Measurements from ENCODE around the gene CD300E. TPM values are rescaled to one million over a fixed set of nuclear protein-coding genes. Genes with fewer than 3 reads are reported as not detected.
A peak's percentile ranks its signal among the peaks of the same experiment; 100 is the strongest.

CD300E gene
- total and polyA plus RNA-seq, 4 donors = 0.18 to 4.3 (median 2.8) TPM; not detected in 1

GRCh38 chr17:74568106-74568873 lies 55.2 kb downstream of the CD300E start:
- intact Hi-C loops (cut with DNase I) = no loop called here
- H3K4me1 ChIP-seq (ENCODE audit: control insufficient read depth in 1 of 2, insufficient read depth in 2 of 2, low read length in 2 of 2) = no peaks in the 10 kb centered on the region
- WGBS, 2 donors = 74 to 80% methylated on average over 4 of the region's 4 CpGs

GRCh38 chr17:74567397-74567796 lies 56.1 kb downstream of the CD300E start, which contains the start of gene CD300H:
TSS of gene CD300H (minus strand) at chr17:74567509.
- no peak within 1 kb of the TSS for H3K27ac ChIP-seq (ENCODE audit: low read depth in 1 of 2, low read length in 2 of 2)
- WGBS, 2 donors = 78 to 80% methylated on average over 2 of the region's 2 CpGs
- no peak within 1 kb of the TSS for H3K4me3 ChIP-seq (ENCODE audit: low read length in 2 of 2)

More at GRCh38 chr17:74568106-74568873, 55.2 kb downstream of the CD300E start:
- H3K27ac ChIP-seq (ENCODE audit: low read depth in 1 of 2, low read length in 2 of 2) = no peak overlapping the region
- no peak overlapping the region for H3K4me3 ChIP-seq (ENCODE audit: low read length in 2 of 2)
- H3K9me3 ChIP-seq (ENCODE audit: control insufficient read depth, low read length) = peaks cover 1% of the 10 kb centered on the region
- H3K27me3 ChIP-seq (ENCODE audit: control insufficient read depth in 1 of 2, insufficient read depth in 2 of 2, low read length in 1 of 2) = no peaks in the 10 kb centered on the region
- no peaks in the 10 kb centered on the region for H3K36me3 ChIP-seq (ENCODE audit: control insufficient read depth in 1 of 2, insufficient read depth in 2 of 2, low read length in 1 of 2)
- DNase-seq (no peak), ATAC-seq (ENCODE audit: low FRiP score) (no peak)

GRCh38 chr17:74566132-74566753 lies 57.3 kb downstream of the CD300E start:
- Histone ChIP-seq H3K9me3 (ENCODE audit: control insufficient read depth, low read length) (no peaks in the 10 kb centered on the region), H3K4me3 (ENCODE audit: low read length in 2 of 2) (no peak overlapping the region), H3K27ac (ENCODE audit: low read depth in 1 of 2, low read length in 2 of 2) (no peak overlapping the region), H3K27me3 (ENCODE audit: control insufficient read depth in 1 of 2, insufficient read depth in 2 of 2, low read length in 1 of 2) (no peaks in the 10 kb centered on the region), H3K4me1 (ENCODE audit: control insufficient read depth in 1 of 2, insufficient read depth in 2 of 2, low read length in 2 of 2) (no peaks in the 10 kb centered on the region), H3K36me3 (ENCODE audit: control insufficient read depth in 1 of 2, insufficient read depth in 2 of 2, low read length in 1 of 2) (no peaks in the 10 kb centered on the region)
- WGBS, 2 donors = 26 to 33% methylated on average over 9 of the region's 9 CpGs
- no peak for DNase-seq
- no peak for ATAC-seq (ENCODE audit: low FRiP score)
- intact Hi-C loops (cut with DNase I) = no loop called here

More at GRCh38 chr17:74567397-74567796, 56.1 kb downstream of the CD300E start, which contains the start of gene CD300H:
- intact Hi-C loops (cut with DNase I) = no loop called here
- Histone ChIP-seq H3K4me1 (ENCODE audit: control insufficient read depth in 1 of 2, insufficient read depth in 2 of 2, low read length in 2 of 2) (no peaks in the 10 kb centered on the region), H3K27me3 (ENCODE audit: control insufficient read depth in 1 of 2, insufficient read depth in 2 of 2, low read length in 1 of 2) (no peaks in the 10 kb centered on the region), H3K9me3 (ENCODE audit: control insufficient read depth, low read length) (no peaks in the 10 kb centered on the region), H3K36me3 (ENCODE audit: control insufficient read depth in 1 of 2, insufficient read depth in 2 of 2, low read length in 1 of 2) (no peaks in the 10 kb centered on the region)
- ATAC-seq (ENCODE audit: low FRiP score) = no peak
- peak in 1 of 2 donors; percentile 76 for DNase-seq

- Histone ChIP-seq H3K4me3 (ENCODE audit: low read length in 2 of 2) (no peak overlapping the region), H3K27me3 (ENCODE audit: control insufficient read depth in 1 of 2, insufficient read depth in 2 of 2, low read length in 1 of 2) (no peaks in the 10 kb centered on the region), H3K27ac (ENCODE audit: low read depth in 1 of 2, low read length in 2 of 2) (no peak overlapping the region), H3K4me1 (ENCODE audit: control insufficient read depth in 1 of 2, insufficient read depth in 2 of 2, low read length in 2 of 2) (no peaks in the 10 kb centered on the region), H3K36me3 (ENCODE audit: control insufficient read depth in 1 of 2, insufficient read depth in 2 of 2, low read length in 1 of 2) (no peaks in the 10 kb centered on the region), H3K9me3 (ENCODE audit: control insufficient read depth, low read length) (no peaks in the 10 kb centered on the region)
- DNase-seq (no peak), ATAC-seq (ENCODE audit: low FRiP score) (no peak)
- WGBS, 2 donors = 53 to 68% methylated on average over 5 of the region's 5 CpGs
- intact Hi-C loops (cut with DNase I) = no loop called here
These were observed 58.4 kb downstream of the CD300E start for GRCh38 chr17:74565126-74565525.

- H3K9me3 ChIP-seq (ENCODE audit: control insufficient read depth, low read length) = peaks cover 1% of the 10 kb centered on the region
- no peak for ATAC-seq (ENCODE audit: low FRiP score)
- H3K27ac ChIP-seq (ENCODE audit: low read depth in 1 of 2, low read length in 2 of 2) = no peak overlapping the region
- no peaks in the 10 kb centered on the region for H3K4me1 ChIP-seq (ENCODE audit: control insufficient read depth in 1 of 2, insufficient read depth in 2 of 2, low read length in 2 of 2)
- no peak for DNase-seq
- H3K27me3 ChIP-seq (ENCODE audit: control insufficient read depth in 1 of 2, insufficient read depth in 2 of 2, low read length in 1 of 2) = no peaks in the 10 kb centered on the region
- 84 to 90% methylated on average over 1 of the region's 1 CpG for WGBS, 2 donors
- intact Hi-C loops (cut with DNase I) = no loop called here
- no peak overlapping the region for H3K4me3 ChIP-seq (ENCODE audit: low read length in 2 of 2)
- H3K36me3 ChIP-seq (ENCODE audit: control insufficient read depth in 1 of 2, insufficient read depth in 2 of 2, low read length in 1 of 2) = no peaks in the 10 kb centered on the region
These were observed 60.2 kb downstream of the CD300E start for GRCh38 chr17:74563358-74563757.

GRCh38 chr17:74561586-74561985 lies 62.0 kb downstream of the CD300E start:
- H3K4me3 ChIP-seq (ENCODE audit: low read length in 2 of 2) = no peak overlapping the region
- H3K4me1 ChIP-seq (ENCODE audit: control insufficient read depth in 1 of 2, insufficient read depth in 2 of 2, low read length in 2 of 2) = no peaks in the 10 kb centered on the region
- intact Hi-C loops (cut with DNase I) = no loop called here
- H3K36me3 ChIP-seq (ENCODE audit: control insufficient read depth in 1 of 2, insufficient read depth in 2 of 2, low read length in 1 of 2) = no peaks in the 10 kb centered on the region
- H3K27me3 ChIP-seq (ENCODE audit: control insufficient read depth in 1 of 2, insufficient read depth in 2 of 2, low read length in 1 of 2) = no peaks in the 10 kb centered on the region
- no peak for DNase-seq
- ATAC-seq (ENCODE audit: low FRiP score) = no peak
- peaks cover 1% of the 10 kb centered on the region for H3K9me3 ChIP-seq (ENCODE audit: control insufficient read depth, low read length)
- 64 to 77% methylated on average over 3 of the region's 3 CpGs for WGBS, 2 donors
- H3K27ac ChIP-seq (ENCODE audit: low read depth in 1 of 2, low read length in 2 of 2) = no peak overlapping the region

Other genes with a start within 250 kb of the CD300E start
- gene GPRC5C, start 191.7 kb downstream of the CD300E start, total RNA-seq = 10 to 100 TPM; 43.6 to 51.7 TPM
- gene GPRC5C, start 191.7 kb downstream of the CD300E start, polyA plus RNA-seq = 10 to 100 TPM; 31.6 to 59.4 TPM
- 10 to 100 TPM; 10.3 to 10.4 TPM for gene CD300A, start 157.1 kb downstream of the CD300E start, total RNA-seq
- 1 to 10 TPM; 2.6 to 9.1 TPM for gene CD300A, start 157.1 kb downstream of the CD300E start, polyA plus RNA-seq
- 1 to 10 TPM; 1.3 to 1.6 TPM for gene CD300LB, start 92.3 kb downstream of the CD300E start, total RNA-seq
- 1 to 10 TPM in 1 of 2 donors, not detected in 1; 1.1 TPM for gene CD300LB, start 92.3 kb downstream of the CD300E start, polyA plus RNA-seq
- 1 to 10 TPM; 2.2 to 2.9 TPM for gene CD300C, start 77.6 kb downstream of the CD300E start, total RNA-seq
- gene CD300C, start 77.6 kb downstream of the CD300E start, polyA plus RNA-seq = under 1 TPM; 0.28 to 0.88 TPM
- gene CD300H, start 56.2 kb downstream of the CD300E start, total RNA-seq = not detected
- not detected for gene CD300H, start 56.2 kb downstream of the CD300E start, polyA plus RNA-seq
- gene CD300LD, start 31.5 kb downstream of the CD300E start, total RNA-seq = not detected
- under 1 TPM in 1 of 2 donors, not detected in 1; 0.75 TPM for gene CD300LD, start 31.5 kb downstream of the CD300E start, polyA plus RNA-seq
- 1 to 10 TPM; 1.6 to 2.2 TPM for gene CD300LF, start 89.2 kb upstream of the CD300E start, total RNA-seq
- gene CD300LF, start 89.2 kb upstream of the CD300E start, polyA plus RNA-seq = 1 to 10 TPM in 1 of 2 donors, under 1 TPM in 1; 0.61 to 1.5 TPM
- 1 to 10 TPM; 1.4 to 3.4 TPM for gene RAB37, start 113.5 kb upstream of the CD300E start, total RNA-seq
- 1 to 10 TPM; 1.5 to 2.4 TPM for gene RAB37, start 113.5 kb upstream of the CD300E start, polyA plus RNA-seq
- gene NHERF1, start 124.9 kb upstream of the CD300E start, total RNA-seq = 10 to 100 TPM; 17.6 to 21.1 TPM
- 10 to 100 TPM; 10.6 to 84.4 TPM for gene NHERF1, start 124.9 kb upstream of the CD300E start, polyA plus RNA-seq
- gene NAT9, start 152.6 kb upstream of the CD300E start, total RNA-seq = 10 to 100 TPM; 44.5 to 46.3 TPM
- 10 to 100 TPM; 12.1 to 59.9 TPM for gene NAT9, start 152.6 kb upstream of the CD300E start, polyA plus RNA-seq
- 1 to 10 TPM in 1 of 2 donors, under 1 TPM in 1; 0.19 to 1.6 TPM for gene GRIN2C, start 236.1 kb upstream of the CD300E start, total RNA-seq
- gene GRIN2C, start 236.1 kb upstream of the CD300E start, polyA plus RNA-seq = under 1 TPM in 1 of 2 donors, not detected in 1; 0.03 TPM
- gene FDXR, start 249.3 kb upstream of the CD300E start, total RNA-seq = 1 to 10 TPM; 4.0 to 6.6 TPM
- gene FDXR, start 249.3 kb upstream of the CD300E start, polyA plus RNA-seq = 10 to 100 TPM in 1 of 2 donors, 1 to 10 TPM in 1; 8.1 to 18.1 TPM